Astrocyte of the cerebellum (primary cell): ENCODE measurements around the gene ZBP1.

Experiments
- DNase-seq: peaks from one replicate; pipeline ENCODE4 v3.0.0-alpha.2; 2011; ENCODE audit warnings: low read depth
- H3K4me3 ChIP-seq: 2 replicates; pipeline ENCODE4 v1.5.1; 2011; ENCODE audit warnings: mild to moderate bottlenecking, low read depth, low read length, moderate library complexity
- in situ Hi-C: cut with HindIII; loops from 2 replicates; pipeline ENCODE4 v1.10.0; 2017; ENCODE audit warnings: low sequenced_read_pairs
- TF ChIP-seq, protein P1 (sequence below): IDR thresholded peaks from 2 replicates; pipeline ENCODE4 v1.5.1; 2012; ENCODE audit warnings: low read length, low read depth, moderate library complexity, mild to moderate bottlenecking; ENCODE audit errors: missing control alignments

The ZBP1 gene

DNA sequence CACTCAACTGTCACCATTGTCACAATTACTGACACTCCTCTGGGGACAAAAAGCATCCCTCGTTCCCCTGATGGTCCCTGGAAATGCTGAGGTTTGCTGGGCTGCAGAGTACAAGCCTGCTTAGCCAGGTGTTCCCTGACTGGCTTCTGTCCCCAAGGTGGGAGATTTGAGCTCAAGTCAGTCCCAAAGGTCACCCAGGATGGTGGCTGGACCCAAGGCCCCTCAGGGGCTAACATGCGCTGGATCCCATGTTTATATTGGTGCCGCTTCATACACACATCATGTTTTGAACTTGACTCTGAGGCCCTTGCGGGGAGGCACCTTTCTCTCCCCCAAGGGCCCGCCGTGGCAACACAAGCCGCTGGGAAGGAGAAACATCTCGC, 45.4 kb upstream of the ZBP1 start:
- DNase-seq = no peak
- no peak overlapping the region for H3K4me3 ChIP-seq
- in situ Hi-C loops = no loop called here
- TF ChIP-seq, protein P1, sequence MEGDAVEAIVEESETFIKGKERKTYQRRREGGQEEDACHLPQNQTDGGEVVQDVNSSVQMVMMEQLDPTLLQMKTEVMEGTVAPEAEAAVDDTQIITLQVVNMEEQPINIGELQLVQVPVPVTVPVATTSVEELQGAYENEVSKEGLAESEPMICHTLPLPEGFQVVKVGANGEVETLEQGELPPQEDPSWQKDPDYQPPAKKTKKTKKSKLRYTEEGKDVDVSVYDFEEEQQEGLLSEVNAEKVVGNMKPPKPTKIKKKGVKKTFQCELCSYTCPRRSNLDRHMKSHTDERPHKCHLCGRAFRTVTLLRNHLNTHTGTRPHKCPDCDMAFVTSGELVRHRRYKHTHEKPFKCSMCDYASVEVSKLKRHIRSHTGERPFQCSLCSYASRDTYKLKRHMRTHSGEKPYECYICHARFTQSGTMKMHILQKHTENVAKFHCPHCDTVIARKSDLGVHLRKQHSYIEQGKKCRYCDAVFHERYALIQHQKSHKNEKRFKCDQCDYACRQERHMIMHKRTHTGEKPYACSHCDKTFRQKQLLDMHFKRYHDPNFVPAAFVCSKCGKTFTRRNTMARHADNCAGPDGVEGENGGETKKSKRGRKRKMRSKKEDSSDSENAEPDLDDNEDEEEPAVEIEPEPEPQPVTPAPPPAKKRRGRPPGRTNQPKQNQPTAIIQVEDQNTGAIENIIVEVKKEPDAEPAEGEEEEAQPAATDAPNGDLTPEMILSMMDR = no peak

DNA sequence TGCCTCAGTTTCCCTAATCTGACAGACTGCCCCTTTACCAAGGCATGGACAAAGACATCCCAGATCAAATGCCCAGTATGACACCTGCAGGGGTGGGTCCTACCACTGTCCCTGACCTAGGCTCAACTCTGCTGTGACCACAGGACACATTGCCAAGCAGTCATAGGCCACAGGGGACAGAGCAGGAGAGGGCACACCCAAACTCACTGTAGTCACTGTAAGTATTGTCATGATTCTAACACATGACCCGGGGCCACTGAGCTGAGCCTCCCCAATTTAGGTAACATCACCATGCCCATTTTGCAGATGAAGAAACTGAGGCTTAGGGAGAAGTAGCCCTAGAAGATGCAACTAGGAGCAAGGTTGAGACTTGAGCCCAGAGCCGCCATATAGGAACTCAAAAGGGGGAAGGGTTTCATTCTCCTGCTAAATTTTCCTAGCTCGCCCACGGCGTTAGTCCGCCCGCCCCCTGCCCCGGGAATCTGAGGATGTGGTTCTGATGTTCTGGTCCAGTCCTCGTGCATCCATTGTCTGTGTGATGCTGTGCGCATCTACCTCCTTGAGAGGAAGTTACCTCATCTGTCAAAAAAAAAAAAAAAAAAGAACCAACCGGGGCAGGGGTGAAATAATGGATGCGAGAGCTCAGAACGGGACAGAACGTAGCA, 44.8 kb upstream of the ZBP1 start:
- TF ChIP-seq, protein P1 = no peak
- no peak for DNase-seq
- no peak overlapping the region for H3K4me3 ChIP-seq
- in situ Hi-C loops = no loop called here

DNA sequence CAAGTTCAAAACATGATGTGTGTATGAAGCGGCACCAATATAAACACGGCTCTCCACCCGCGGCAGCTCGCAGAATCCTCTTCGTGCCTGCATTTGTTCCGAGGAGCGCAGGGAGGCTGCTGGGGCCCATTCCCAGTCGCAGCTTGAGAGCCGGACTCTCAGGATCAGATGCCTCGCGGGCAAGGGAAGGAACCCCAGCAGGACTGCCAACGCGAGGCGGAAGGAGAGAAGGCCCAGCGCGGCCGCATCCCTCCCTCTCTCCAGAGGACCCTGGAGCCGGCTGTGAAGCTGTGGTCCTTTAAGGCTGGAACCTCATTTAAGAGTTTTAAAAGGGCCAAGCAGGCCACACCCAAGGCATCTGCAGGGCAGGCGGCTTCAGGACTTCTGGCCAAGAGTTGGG, 44.2 kb upstream of the ZBP1 start:
- in situ Hi-C loops = no loop called here
- no peak for DNase-seq
- H3K4me3 ChIP-seq = no peak overlapping the region
- TF ChIP-seq, protein P1 = no peak

DNA sequence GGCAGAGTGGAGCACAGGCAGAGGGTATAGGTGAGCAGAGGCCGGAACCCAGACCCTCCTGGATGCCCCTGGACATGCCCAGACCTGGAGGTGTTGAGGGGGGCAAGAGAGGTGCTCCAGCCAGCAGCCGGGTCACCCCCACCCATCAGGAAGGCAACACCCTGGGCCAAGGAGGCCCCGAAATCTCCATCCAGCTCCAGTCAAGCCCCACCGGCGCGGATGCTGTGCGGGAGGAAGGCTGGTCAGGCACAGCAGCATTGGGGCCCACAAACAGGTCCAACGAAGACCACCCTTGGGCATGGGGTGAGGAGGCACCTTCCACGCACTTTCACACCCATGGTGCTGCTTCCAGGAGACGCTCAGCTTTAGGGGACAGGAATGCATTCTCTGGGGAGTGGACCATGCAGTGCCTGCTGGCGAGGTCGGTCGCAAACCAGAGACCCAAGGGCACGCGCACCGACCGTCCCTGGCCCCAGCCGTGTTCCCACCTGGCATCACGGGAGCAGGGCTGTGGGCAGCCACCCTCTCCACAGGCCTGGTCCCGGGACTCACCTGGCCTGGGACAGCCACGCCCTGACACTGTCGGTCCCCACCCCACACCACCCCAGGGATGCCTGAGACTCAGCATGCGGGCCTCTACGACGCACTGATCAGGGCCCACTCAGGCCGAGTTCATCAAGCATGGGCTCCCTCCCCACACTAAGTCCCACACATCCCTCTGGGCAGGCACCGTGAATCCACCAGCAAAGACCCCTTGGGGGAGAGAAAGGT, 43.6 kb upstream of the ZBP1 start:
- no peak for DNase-seq
- H3K4me3 ChIP-seq = no peak overlapping the region
- in situ Hi-C loops = no loop called here
- TF ChIP-seq, protein P1 = no peak

DNA sequence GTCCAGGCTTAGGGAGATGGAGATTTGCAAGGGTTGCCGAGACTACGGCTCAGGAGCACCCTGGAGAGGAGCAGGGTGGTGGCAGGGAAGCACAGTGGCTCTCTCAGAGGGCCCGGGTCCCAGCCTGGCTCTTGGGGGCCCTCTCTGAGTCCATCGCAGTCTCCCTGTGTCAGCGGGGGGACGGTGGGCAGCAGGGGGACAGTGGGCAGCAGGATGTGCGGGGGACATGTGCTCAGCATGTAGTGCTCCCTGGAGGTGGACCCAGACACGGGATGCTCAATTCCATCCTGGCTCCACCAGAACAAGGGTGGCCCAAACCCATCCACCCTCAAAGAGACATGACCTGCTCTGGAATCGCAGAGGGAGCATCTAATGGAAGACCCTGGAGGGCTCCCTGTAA, 43.0 kb upstream of the ZBP1 start:
- no peak for DNase-seq
- in situ Hi-C loops = no loop called here
- TF ChIP-seq, protein P1 = no peak
- no peak overlapping the region for H3K4me3 ChIP-seq

DNA sequence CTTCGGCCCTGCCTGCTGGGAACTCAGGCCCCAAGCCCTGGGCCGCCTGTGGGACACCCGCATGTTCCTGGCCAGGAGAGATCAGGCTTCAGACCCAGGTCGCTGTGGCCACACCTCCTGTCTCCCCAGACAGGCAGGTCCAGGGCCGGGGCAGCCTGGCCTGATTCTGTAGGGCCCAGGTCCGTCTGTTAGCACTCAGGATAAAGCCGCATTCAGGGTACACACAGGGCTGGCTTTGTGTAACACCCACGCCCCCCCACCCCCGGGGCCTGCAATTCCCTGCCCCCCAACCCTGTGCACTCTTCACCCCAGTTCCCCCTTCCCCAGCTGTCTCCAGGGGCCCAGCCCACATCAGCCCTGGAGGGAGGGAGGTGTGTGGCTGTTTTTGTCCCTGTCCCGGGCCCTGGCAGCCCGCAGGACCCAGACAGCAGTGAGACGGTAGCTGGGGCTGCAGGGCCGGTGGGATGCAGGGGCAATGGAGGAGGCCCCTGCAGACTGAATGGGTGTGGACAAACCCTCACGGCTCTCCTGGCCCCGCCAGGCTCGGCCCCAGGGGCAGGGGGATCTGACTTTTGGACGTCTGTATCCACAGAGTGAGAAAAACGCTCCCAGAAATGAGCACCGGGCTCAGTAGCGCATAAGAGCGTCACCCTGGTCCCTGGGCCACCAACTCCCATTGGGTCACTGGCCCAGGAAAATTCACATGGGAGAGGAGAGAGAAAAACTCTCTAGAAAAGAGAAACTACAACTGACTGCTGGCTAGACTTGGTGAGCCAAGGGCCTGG, 42.4 kb upstream of the ZBP1 start:
- TF ChIP-seq, protein P1 = no peak
- DNase-seq = no peak
- H3K4me3 ChIP-seq = no peak overlapping the region
- in situ Hi-C loops = no loop called here
